H1 (cell line): Measurements from ENCODE around the gene RAI14. TPM values are rescaled to one million over a fixed set of nuclear protein-coding genes. Genes with fewer than 3 reads are reported as not detected.

Experiments used
- BACH1 ChIP-seq: IDR thresholded peaks from 2 replicates; pipeline ENCODE4 v1.6.1; 2012; ENCODE audit warnings: low read length, improper control_type of control experiment
- CHD2 ChIP-seq: IDR thresholded peaks from 2 replicates; pipeline ENCODE4 v1.6.1; 2012; ENCODE audit warnings: low read length, improper control_type of control experiment
- GTF2F1 ChIP-seq: IDR thresholded peaks from 2 replicates; pipeline ENCODE4 v1.6.1; 2012; ENCODE audit warnings: low read depth, low read length, improper control_type of control experiment, borderline replicate concordance
- HDAC2 ChIP-seq, 2 experiments: fragments of 300-600 bp in 1 of 2; sonication (generic) in 1 of 2; IDR thresholded peaks; 2 replicates each; pipeline ENCODE4 v1.6.1; 2011 to 2012; ENCODE audit warnings: low read depth in 2 of 2, low read length in 2 of 2, mild to moderate bottlenecking in 2 of 2, moderate library complexity in 2 of 2, borderline replicate concordance in 1 of 2, inconsistent platforms in 1 of 2
- KDM5A ChIP-seq: fragments of 200-600 bp; IDR thresholded peaks from 2 replicates; pipeline ENCODE4 v1.7.1; 2012; ENCODE audit warnings: mild to moderate bottlenecking, low read length, inconsistent platforms, mixed read lengths
- RFX5 ChIP-seq: IDR thresholded peaks from 2 replicates; pipeline ENCODE4 v1.6.1; 2011; ENCODE audit warnings: low read depth, low read length, improper control_type of control experiment, borderline replicate concordance
- RXRA ChIP-seq: IDR thresholded peaks from 2 replicates; pipeline ENCODE4 v1.6.1; 2011; ENCODE audit warnings: low read depth, mild to moderate bottlenecking, low read length, moderate library complexity; ENCODE audit not compliant: insufficient read depth
- polyA plus RNA-seq, 7 experiments: library from polyadenylated mRNA; depleted of rRNA in 3 of 7; stranded (reverse) in 5 of 7; unstranded in 2 of 7; fragments of >200 nt in 5 of 7; fragments of 200-250 nt in 2 of 7; gene quantifications; 1 replicate in 5 of 7; 2 replicates in 1 of 7; 4 replicates in 1 of 7; pipeline versions ENCODE4 v1.2.1 to v1.2.3, GENCODE V29; 2011 to 2013; ENCODE audit warnings: missing spikeins in 2 of 7, mixed read lengths in 2 of 7
- total RNA-seq: library from RNA; stranded (reverse); fragmentation: NEBNext Ultra II Directional; extraction: Animal tissue kit (Norgen Biotek cat#: 25700); gene quantifications from 2 replicates; pipeline ENCODE4 v1.2.1, GENCODE V29; 2021

RAI14 gene
- total and polyA plus RNA-seq, 2 of the 8 experiments (the other 6 are each of a cell fraction or from before 2014, with no cell fraction given), result 48.4 to 210 TPM

- no peak for TF ChIP-seq GTF2F1
- TF ChIP-seq RXRA, result no peak
- no peak for TF ChIP-seq BACH1
- no peak for TF ChIP-seq CHD2
- TF ChIP-seq RFX5, result no peak
- no peak for TF ChIP-seq HDAC2 (IDR thresholded peaks at IDR 0.05; ENCODE audit: borderline replicate concordance in 1 of 2, low read depth in 2 of 2, low read length in 2 of 2)
- no peak for TF ChIP-seq KDM5A
Observed at GRCh38 chr5:34724741-34725140, 68.6 kb downstream of the RAI14 start (continued).
